T1000 (cell line): ENCODE results near the gene CST4.
"Not testable (repeated sequence)": the region's sequence is repeated elsewhere in the genome, so short reads cannot be mapped to it uniquely, and the experiment has no call there.

Source experiments
- DNase-seq: peaks from one replicate; lab custom pipeline; 2025; ENCODE audit warnings: mixed read lengths; lab: John Stamatoyannopoulos, UW

The CST4 gene

DNA sequence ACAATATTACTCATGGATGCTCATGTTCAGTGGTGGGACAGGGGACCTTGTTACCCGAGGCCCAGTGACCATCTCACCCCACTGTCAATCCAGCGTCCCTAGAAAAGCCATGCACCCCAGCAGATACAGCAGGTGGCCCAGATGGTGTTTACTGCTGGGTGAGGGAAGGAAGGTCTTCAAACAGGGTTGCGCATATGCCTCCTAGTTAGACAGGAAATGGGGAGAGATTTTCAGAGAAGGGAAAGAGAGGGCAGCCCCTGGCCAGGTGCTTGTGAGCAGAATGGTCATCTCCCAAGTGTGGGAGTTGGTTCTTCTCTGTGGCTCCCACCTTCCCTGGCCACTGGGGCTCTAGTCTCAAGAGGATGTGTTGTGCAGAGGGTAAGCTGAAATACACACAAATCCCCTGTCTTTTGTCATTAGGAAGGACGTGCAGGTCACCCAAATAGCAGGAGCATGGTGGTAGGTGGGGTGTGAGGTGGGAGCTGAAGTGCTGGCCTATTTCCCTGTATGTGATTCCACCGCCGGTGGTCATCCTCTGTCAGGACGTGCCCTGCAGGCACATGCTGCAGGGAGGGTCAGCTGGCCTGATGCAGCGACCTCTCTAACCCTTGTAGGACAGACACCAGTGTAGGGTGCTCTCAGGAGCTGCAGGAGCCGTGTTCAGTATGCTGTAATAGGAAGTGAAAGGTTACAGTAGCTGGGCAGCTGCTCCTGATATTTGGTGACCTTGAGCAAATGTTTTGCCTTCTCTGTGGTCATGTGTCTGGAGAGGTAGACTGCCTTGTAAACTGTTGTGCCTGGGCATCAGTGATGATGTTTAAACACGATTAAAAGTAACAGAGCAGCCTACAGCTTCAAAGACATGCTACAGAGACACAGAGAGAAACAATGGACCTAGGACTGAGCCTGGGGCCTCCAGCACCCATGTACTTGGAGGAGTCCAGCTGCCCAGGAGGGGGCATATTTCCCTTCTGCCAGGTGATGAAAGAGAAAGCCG lies 47.9 kb downstream of the CST4 start:
- no peak for DNase-seq

DNA sequence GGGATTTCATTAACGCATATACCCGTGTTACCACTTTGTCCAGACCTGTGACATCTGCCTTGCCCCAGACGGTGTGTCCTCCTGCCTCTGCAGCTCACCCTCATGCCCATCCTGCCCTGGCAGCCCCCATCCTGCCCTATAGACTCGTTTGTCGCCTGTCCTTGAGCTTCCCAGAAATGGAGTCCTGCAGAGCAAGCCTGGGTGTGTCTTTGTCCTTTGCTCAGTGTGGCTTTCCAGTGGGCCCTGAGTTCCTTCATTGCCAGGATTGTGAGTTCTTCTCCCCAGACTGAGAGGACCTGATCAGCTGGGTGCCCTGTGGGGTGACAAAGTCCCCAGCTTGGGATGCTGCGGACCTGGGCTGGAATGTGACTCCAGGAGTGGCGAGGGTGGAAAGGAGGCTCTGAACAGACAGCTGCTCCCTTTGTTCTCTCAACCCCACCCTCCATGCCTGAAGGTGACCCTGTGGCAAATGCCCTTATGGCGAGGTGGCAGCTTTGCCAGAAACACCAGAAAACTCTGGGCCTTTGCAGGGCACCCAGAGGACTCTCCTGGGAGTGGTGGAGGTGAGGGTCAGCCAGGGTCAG lies 48.7 kb downstream of the CST4 start:
- DNase-seq: no peak

DNA sequence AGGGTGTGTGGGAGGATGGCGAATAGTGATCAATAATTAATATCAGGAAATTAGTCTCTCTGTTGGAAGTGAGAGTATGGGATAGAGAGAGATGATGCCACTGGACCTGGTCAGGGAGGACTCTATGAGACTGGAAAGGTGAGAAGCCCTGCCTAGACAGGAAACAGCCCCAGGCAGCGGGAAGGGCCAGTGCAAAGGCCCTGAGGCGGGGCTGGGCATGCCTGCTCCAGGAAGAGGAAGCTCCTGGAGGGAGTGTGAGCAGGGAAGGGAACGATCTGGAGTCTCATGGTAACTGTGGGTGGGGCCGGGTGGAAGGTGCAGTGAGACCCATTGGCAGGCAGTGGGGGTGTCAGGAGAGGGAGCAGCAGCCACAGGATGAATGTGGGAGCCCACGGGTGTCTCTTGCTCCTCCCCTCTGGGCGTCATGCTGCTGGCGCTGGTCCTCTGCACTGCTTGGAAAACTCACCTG lies 49.3 kb downstream of the CST4 start:
- no peak for DNase-seq

DNA sequence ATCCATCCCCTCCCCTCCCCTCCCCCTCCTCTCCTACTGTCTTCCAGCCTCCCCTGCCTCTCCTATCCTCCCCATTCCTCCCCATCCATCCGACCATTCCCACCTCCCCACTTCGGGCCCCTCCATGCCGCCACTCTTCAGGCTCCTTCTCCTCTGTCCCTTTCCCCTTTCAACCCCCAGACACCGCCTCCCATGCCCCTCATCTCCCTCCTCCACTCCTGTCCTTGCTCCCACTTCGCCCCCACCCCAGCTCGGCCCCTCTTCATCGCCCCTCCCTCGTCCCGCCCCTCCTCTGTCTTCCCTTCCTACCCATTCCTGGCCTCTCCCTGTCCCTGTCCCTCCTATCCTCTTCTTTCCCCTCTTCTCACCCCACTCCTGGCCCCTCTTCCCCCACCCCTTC lies 50.5 kb downstream of the CST4 start:
- DNase-seq: no peak

DNA sequence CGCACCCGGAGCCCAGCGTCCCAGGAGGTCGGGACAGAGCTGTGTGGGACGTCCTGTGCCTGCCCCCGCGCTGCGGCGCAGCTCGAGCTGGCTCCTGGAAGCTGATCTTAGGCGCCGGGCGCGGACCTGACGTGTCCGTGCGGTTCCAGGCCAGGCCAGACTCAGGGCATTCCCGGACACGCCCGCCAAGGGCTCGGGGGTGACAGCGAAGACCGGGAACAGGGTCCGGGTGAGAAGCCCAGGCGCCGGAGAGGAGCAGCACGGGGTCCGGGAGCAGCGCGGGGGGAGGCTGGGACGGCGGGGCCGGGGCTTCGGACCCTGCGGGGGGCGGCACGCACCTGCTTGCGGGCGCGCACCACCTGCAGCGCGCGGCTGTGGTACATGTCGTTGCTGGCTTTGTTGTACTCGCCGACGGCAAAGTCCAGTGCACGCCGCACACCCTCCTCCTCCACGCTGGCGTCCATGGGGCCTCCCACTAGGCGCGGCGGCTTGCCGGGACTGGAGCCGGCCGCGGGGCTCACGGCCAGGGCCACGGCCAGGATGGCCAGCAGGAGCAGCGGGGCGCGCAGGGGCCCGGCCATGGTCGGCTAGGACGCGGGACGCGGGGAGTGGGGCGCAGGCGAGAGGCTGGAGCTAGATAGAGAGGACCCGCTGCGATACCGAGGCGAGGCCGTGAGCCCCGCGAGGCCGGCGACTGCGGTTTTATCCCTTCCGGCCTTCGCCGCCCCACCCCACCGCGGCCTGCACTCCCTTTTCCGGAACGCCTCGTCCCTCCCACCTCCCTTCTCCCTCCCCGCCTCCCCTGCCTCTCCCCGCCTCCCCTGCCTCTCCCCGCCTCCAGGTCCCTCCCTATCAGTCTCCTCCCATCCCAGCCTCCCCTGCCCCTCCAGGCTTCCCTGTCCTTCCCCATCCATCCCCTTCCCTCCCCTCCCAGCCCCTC lies 51.3 kb downstream of the CST4 start, which contains the start of gene CST3:
CST3 (minus strand) TSS at position 674 of the 940 bp plus-strand sequence; CDS start at position 581, 93 bp downstream.
- DNase-seq: peak; percentile 62

DNA sequence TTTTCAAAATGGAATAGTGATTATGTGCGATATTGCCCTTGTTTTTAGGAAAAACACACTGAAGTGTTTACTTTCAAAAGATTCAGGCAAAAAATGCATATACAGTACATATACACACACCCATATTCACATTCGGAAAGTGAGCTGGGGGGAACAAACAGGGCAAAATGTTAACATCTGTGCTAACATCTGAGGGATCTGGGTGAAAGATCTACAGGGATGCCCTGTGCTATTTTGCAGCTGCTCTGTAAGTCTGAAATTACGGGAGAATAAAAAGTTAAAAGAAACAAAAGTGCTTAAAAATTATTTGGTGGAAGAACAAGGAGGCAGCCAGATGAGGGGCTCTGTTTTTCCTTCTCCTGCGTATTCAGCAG lies 51.9 kb downstream of the CST4 start:
- no peak for DNase-seq

DNA sequence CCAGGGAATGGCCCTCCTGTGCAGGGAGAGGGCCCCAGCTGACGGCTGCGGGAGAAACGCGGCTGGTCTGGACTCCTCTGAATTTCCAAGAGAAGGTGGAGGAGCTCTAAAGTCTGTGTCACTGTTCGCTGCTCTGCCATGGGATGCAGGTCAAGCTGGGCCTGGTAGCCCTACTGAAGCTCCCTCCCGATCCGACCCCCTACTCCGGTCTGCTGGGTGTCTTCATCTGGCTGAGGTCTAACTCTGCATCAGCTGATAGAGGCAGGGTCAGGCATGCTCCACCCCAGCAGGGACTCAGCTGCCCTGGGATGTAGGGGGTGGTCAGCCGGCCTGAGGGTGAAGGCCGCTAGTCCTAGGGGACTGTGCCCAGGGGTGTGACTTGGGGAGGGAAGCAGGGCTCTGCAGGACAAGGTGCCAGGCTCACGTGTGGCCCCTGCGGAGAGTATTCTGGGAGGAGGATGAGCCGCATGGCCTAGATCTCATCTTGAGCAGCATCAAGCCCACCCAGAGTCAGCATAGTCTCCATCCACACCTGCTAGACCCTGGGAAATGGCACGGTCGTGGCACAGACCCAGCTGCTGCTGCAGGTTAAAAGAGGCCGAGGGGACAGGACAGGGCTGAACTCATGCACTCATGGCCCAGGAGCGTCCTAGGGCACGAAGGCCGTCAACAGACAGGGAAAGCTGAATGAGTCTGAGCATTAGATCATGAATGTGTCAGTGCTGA lies 52.5 kb downstream of the CST4 start:
- no peak for DNase-seq

DNA sequence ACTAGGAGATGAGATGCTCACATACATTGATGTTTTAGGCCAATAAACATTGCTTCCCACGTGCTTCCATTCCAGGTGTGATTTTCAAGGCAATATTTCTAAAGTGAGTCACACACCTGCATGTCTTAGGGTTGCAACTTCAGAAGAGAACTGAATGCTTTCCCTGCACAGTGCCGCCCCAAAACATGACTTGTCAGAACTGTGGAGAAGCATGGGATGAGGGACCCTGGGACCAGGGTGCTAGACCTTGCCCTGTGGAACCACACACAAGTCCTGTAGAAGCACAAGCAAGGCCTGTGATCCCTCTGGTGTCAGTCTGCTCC lies 53.1 kb downstream of the CST4 start:
- not testable (repeated sequence) for DNase-seq
